ENCODE results near the gene FGFR3.

FGFR3 gene

GRCh38 chr4:1799387-1800375 is 6.6 kb downstream of the FGFR3 start:
- Histone ChIP-seq H3K27ac (ENCODE audit: low read length) (no peak overlapping the region), H3K27me3 (ENCODE audit: low read depth, low read length) (no peaks in the 10 kb centered on the region), H3K9ac (ENCODE audit: low read length) (no peak overlapping the region), H3K4me1 (ENCODE audit: low read length) (no peaks in the 10 kb centered on the region), H3K36me3 (replicated peaks; ENCODE audit: low read depth, low read length) (no peaks in the 10 kb centered on the region), H3K79me2 (ENCODE audit: low read length) (no peaks in the 10 kb centered on the region), H3K4me3 (ENCODE audit: low read length) (no peak overlapping the region), H3K9me3 (ENCODE audit: insufficient read depth, low read length) (no peaks in the 10 kb centered on the region), H2AFZ (ENCODE audit: low read depth, low read length) (no peak overlapping the region), H3K4me2 (ENCODE audit: low read length) (no peak overlapping the region), H4K20me1 (ENCODE audit: insufficient read depth, low read length) (no peaks in the 10 kb centered on the region)
- no peak for TF ChIP-seq CTCF (IDR thresholded peaks at IDR 0.05; ENCODE audit: low read depth, low read length)
- no peak for TF ChIP-seq EZH2phosphoT487 (IDR thresholded peaks at IDR 0.05; ENCODE audit: low read depth)

GRCh38 chr4:1800805-1801204 is 7.7 kb downstream of the FGFR3 start:
- H3K79me2 ChIP-seq (ENCODE audit: low read length), result no peaks in the 10 kb centered on the region
- H2AFZ ChIP-seq (ENCODE audit: low read depth, low read length), result no peak overlapping the region
- TF ChIP-seq CTCF (IDR thresholded peaks at IDR 0.05; ENCODE audit: low read depth, low read length) (no peak), EZH2phosphoT487 (IDR thresholded peaks at IDR 0.05; ENCODE audit: low read depth) (no peak)
- no peaks in the 10 kb centered on the region for H4K20me1 ChIP-seq (ENCODE audit: insufficient read depth, low read length)
- H3K27ac ChIP-seq (ENCODE audit: low read length), result no peak overlapping the region
- H3K4me3 ChIP-seq (ENCODE audit: low read length), result no peak overlapping the region
- no peaks in the 10 kb centered on the region for H3K36me3 ChIP-seq (replicated peaks; ENCODE audit: low read depth, low read length)
- no peaks in the 10 kb centered on the region for H3K27me3 ChIP-seq (ENCODE audit: low read depth, low read length)
- H3K9me3 ChIP-seq (ENCODE audit: insufficient read depth, low read length), result no peaks in the 10 kb centered on the region
- no peaks in the 10 kb centered on the region for H3K4me1 ChIP-seq (ENCODE audit: low read length)
- no peak overlapping the region for H3K4me2 ChIP-seq (ENCODE audit: low read length)
- H3K9ac ChIP-seq (ENCODE audit: low read length), result no peak overlapping the region

GRCh38 chr4:1801286-1801958 is 8.3 kb downstream of the FGFR3 start:
- H3K79me2 ChIP-seq (ENCODE audit: low read length), result no peaks in the 10 kb centered on the region
- H3K27me3 ChIP-seq (ENCODE audit: low read depth, low read length), result no peaks in the 10 kb centered on the region
- H3K27ac ChIP-seq (ENCODE audit: low read length), result no peak overlapping the region
- H3K9me3 ChIP-seq (ENCODE audit: insufficient read depth, low read length), result no peaks in the 10 kb centered on the region
- no peak overlapping the region for H3K4me3 ChIP-seq (ENCODE audit: low read length)
- no peak overlapping the region for H3K4me2 ChIP-seq (ENCODE audit: low read length)
- no peak overlapping the region for H2AFZ ChIP-seq (ENCODE audit: low read depth, low read length)
- no peaks in the 10 kb centered on the region for H4K20me1 ChIP-seq (ENCODE audit: insufficient read depth, low read length)
- H3K9ac ChIP-seq (ENCODE audit: low read length), result no peak overlapping the region
- no peaks in the 10 kb centered on the region for H3K36me3 ChIP-seq (replicated peaks; ENCODE audit: low read depth, low read length)
- no peaks in the 10 kb centered on the region for H3K4me1 ChIP-seq (ENCODE audit: low read length)
- TF ChIP-seq CTCF (IDR thresholded peaks at IDR 0.05; ENCODE audit: low read depth, low read length), result no peak

- Histone ChIP-seq H3K79me2 (ENCODE audit: low read length) (no peaks in the 10 kb centered on the region), H3K27me3 (ENCODE audit: low read depth, low read length) (no peaks in the 10 kb centered on the region), H3K9ac (ENCODE audit: low read length) (no peak overlapping the region), H3K36me3 (replicated peaks; ENCODE audit: low read depth, low read length) (no peaks in the 10 kb centered on the region), H3K4me3 (ENCODE audit: low read length) (no peak overlapping the region), H3K9me3 (ENCODE audit: insufficient read depth, low read length) (no peaks in the 10 kb centered on the region), H3K4me1 (ENCODE audit: low read length) (no peaks in the 10 kb centered on the region), H3K4me2 (ENCODE audit: low read length) (no peak overlapping the region), H2AFZ (ENCODE audit: low read depth, low read length) (no peak overlapping the region), H4K20me1 (ENCODE audit: insufficient read depth, low read length) (no peaks in the 10 kb centered on the region), H3K27ac (ENCODE audit: low read length) (no peak overlapping the region)
- TF ChIP-seq CTCF (IDR thresholded peaks at IDR 0.05; ENCODE audit: low read depth, low read length) (no peak), EZH2phosphoT487 (IDR thresholded peaks at IDR 0.05; ENCODE audit: low read depth) (no peak)
Measured at GRCh38 chr4:1802151-1802715, 9.1 kb downstream of the FGFR3 start.
